K562 (cell line): ENCODE results near the gene TLE3. TPM values are rescaled to one million over a fixed set of nuclear protein-coding genes. Genes with fewer than 3 reads are reported as not detected.

Experiments
- CCNT2 ChIP-seq: IDR thresholded peaks from 2 replicates; pipeline ENCODE4 v1.6.1; 2011; ENCODE audit warnings: borderline replicate concordance, low read depth, mild to moderate bottlenecking, moderate library complexity, mixed read lengths, low read length; ENCODE audit not compliant: insufficient read length; ENCODE audit errors: extremely low read depth
- DACH1 ChIP-seq: fragments of 450-650 bp; IDR thresholded peaks from 2 replicates; pipeline ENCODE4 v1.6.1; 2018; ENCODE audit not compliant: partially characterized antibody
- ELF4 ChIP-seq: fragments of 450-650 bp; formaldehyde crosslinking; IDR thresholded peaks from 2 replicates; pipeline ENCODE4 v1.4.0; 2022; ENCODE audit warnings: missing genetic modification characterization
- FUS ChIP-seq: fragments of 200-400 bp; formaldehyde crosslinking; optimal IDR thresholded peaks from 2 replicates; pipeline ENCODE3; 2017; ENCODE audit warnings: low read depth, low read length
- GATAD2B ChIP-seq: fragments of 450-650 bp; IDR thresholded peaks from 2 replicates; pipeline ENCODE4 v1.6.1; 2017; ENCODE audit warnings: mild to moderate bottlenecking, borderline replicate concordance
- L3MBTL2 ChIP-seq: fragments of 450-650 bp; IDR thresholded peaks from 2 replicates; pipeline ENCODE4 v1.6.1; 2016; ENCODE audit warnings: mild to moderate bottlenecking, moderate library complexity
- LCOR ChIP-seq: sonication (generic); formaldehyde crosslinking; IDR thresholded peaks from 2 replicates; pipeline ENCODE4 v1.8.0; 2022; ENCODE audit warnings: mild to moderate bottlenecking, missing genetic modification reagents
- NR4A1 ChIP-seq, 2 experiments: fragments of 250-450 bp in 1 of 2; fragments of 450-650 bp in 1 of 2; sonication (Bioruptor Pico) in 1 of 2; IDR thresholded peaks; 2 replicates each; pipeline versions ENCODE4 v1.4.0 to v1.6.1; 2016 to 2020; ENCODE audit warnings: mild to moderate bottlenecking in 2 of 2, missing compliant biosample characterization in 1 of 2, missing genetic modification characterization in 1 of 2, moderate library complexity in 1 of 2
- RFX5 ChIP-seq: IDR thresholded peaks from 2 replicates; pipeline ENCODE4 v1.6.1; 2011; ENCODE audit warnings: low read depth, mild to moderate bottlenecking, improper control_type of control experiment, low read length
- ZNF212 ChIP-seq: fragments of 450-650 bp; formaldehyde crosslinking; IDR thresholded peaks from 2 replicates; pipeline ENCODE4 v1.4.0; 2020; ENCODE audit warnings: mild to moderate bottlenecking
- ZNF232 ChIP-seq: sonication (generic); formaldehyde crosslinking; IDR thresholded peaks from 2 replicates; pipeline ENCODE4 v1.8.0; 2022; ENCODE audit warnings: mild to moderate bottlenecking, missing genetic modification reagents
- ZNF324 ChIP-seq: fragments of 250-450 bp; sonication (Bioruptor Pico); IDR thresholded peaks from 2 replicates; pipeline ENCODE4 v1.4.0; 2020; ENCODE audit warnings: mild to moderate bottlenecking
- polyA plus RNA-seq, 8 experiments: library from polyadenylated mRNA; depleted of rRNA in 4 of 8; stranded (reverse) in 5 of 8; unstranded in 3 of 8; fragments of >200 nt; fragmentation: Nextera tagmentation in 2 of 8; fragmentation: Illumina TruSeq in 1 of 8; extraction: Ambion mirVana in 2 of 8; extraction: Trizol in 1 of 8; gene quantifications; 2 replicates each; pipeline versions ENCODE4 v1.2.1 to v1.2.3, GENCODE V29; 2011 to 2014; ENCODE audit warnings: inconsistent platforms in 1 of 8, missing spikeins in 1 of 8
- total RNA-seq, 7 experiments: library from RNA; depleted of rRNA in 6 of 7; stranded (reverse); fragments of >200 nt in 6 of 7; fragmentation: Illumina TruSeq in 2 of 7; extraction: Trizol in 2 of 7; gene quantifications; 2 replicates each; pipeline versions ENCODE4 v1.2.1 to v1.2.3, GENCODE V29; 2011 to 2021; ENCODE audit warnings: low replicate concordance in 1 of 7
- TF ChIP-seq, protein P1 (sequence below), 2 experiments: fragments of 250-450 bp in 1 of 2; fragments of 450-650 bp in 1 of 2; sonication (Bioruptor Pico) in 1 of 2; IDR thresholded peaks; 2 replicates each; pipeline versions ENCODE4 v1.6.1 to v1.8.0; 2016 to 2021; ENCODE audit warnings: mild to moderate bottlenecking in 2 of 2, moderate library complexity in 2 of 2, missing compliant biosample characterization in 1 of 2, missing genetic modification characterization in 1 of 2
- TF ChIP-seq, protein P2 (sequence below): fragments of 450-650 bp; IDR thresholded peaks from 2 replicates; pipeline ENCODE4 v1.7.1; 2018; ENCODE audit warnings: mild to moderate bottlenecking, low read depth; ENCODE audit not compliant: partially characterized antibody
- TF ChIP-seq, protein P3 (sequence below): sonication (generic); formaldehyde crosslinking; IDR thresholded peaks from 2 replicates; pipeline ENCODE4 v1.8.1; 2022; ENCODE audit warnings: missing genetic modification reagents
- TF ChIP-seq, protein P4 (sequence below): sonication (generic); formaldehyde crosslinking; IDR thresholded peaks from 2 replicates; pipeline ENCODE4 v1.8.1; 2023; ENCODE audit warnings: missing genetic modification reagents, mild to moderate bottlenecking, borderline replicate concordance
- TF ChIP-seq, protein P5 (sequence below): fragments of 250-450 bp; sonication (Bioruptor Pico); IDR thresholded peaks from 2 replicates; pipeline ENCODE4 v1.8.0; 2022; ENCODE audit warnings: moderate library complexity, mild to moderate bottlenecking, inconsistent platforms

The TLE3 gene
- total and polyA plus RNA-seq, 9 of the 15 experiments (the other 6 are each of a cell fraction or from before 2014, with no cell fraction given): 1.5 to 84.2 (median 14.1) TPM

DNA sequence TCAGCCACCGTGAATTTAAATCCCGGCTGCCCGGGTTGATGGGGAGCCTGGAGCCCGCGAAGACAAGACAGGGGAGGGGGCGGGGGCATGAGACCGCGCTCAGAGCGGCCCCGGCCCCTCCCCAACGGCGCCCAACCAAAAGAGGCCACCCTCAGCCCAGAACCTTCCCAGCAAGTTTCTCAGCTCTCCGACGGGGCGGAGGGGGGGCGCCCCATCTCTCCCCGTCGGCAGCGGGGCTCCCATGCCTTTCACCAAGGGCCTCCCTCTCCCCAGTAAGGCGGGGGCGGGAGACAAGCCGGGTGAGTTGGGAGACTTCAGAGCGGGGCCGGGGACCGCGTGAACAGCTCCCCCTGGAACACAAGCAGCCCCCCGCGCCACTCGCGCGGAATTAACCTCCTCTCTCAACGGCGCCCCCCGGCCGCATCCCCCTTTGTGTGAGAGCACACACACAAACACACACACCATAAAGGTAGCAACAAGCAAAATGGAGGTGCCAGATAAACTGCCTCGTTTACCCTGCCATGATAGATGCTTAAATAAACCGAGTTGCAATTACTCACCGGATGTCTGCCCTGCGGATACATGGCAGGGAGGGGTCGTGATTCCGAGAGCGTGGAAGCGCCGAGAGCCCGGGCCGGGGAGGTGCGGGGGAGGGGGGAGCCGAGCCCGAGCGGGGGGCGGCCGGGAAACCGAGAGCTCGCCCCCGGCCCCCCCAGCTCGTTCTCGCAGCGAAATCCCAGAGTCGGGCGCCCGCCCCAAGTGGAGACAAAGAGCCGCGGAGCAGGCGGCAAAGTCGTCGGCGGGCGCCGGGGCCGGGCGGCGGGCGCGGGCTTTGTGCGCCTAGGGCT, 1.3 kb downstream of the TLE3 start (continued):
- TF ChIP-seq CCNT2 (peak; percentile 37), GATAD2B (no peak), LCOR (CRISPR knock-in tag) (no peak), ZNF212 (CRISPR knock-in tag) (no peak), ZNF232 (CRISPR knock-in tag) (no peak), L3MBTL2 (no peak), NR4A1 (CRISPR knock-in tag; IDR thresholded peaks at IDR 0.05) (no peak), NR4A1 (tag; IDR thresholded peaks at IDR 0.05) (no peak), ZNF324 (CRISPR knock-in tag) (no peak), FUS (no peak), RFX5 (no peak), DACH1 (no peak), ELF4 (CRISPR knock-in tag) (no peak)
- TF ChIP-seq, protein P1, sequence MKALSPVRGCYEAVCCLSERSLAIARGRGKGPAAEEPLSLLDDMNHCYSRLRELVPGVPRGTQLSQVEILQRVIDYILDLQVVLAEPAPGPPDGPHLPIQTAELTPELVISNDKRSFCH (CRISPR knock-in tag; IDR thresholded peaks at IDR 0.05): no peak
- TF ChIP-seq, protein P1 (tag; IDR thresholded peaks at IDR 0.05): no peak
- TF ChIP-seq, protein P2, sequence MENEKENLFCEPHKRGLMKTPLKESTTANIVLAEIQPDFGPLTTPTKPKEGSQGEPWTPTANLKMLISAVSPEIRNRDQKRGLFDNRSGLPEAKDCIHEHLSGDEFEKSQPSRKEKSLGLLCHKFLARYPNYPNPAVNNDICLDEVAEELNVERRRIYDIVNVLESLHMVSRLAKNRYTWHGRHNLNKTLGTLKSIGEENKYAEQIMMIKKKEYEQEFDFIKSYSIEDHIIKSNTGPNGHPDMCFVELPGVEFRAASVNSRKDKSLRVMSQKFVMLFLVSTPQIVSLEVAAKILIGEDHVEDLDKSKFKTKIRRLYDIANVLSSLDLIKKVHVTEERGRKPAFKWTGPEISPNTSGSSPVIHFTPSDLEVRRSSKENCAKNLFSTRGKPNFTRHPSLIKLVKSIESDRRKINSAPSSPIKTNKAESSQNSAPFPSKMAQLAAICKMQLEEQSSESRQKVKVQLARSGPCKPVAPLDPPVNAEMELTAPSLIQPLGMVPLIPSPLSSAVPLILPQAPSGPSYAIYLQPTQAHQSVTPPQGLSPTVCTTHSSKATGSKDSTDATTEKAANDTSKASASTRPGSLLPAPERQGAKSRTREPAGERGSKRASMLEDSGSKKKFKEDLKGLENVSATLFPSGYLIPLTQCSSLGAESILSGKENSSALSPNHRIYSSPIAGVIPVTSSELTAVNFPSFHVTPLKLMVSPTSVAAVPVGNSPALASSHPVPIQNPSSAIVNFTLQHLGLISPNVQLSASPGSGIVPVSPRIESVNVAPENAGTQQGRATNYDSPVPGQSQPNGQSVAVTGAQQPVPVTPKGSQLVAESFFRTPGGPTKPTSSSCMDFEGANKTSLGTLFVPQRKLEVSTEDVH: no peak
- TF ChIP-seq, protein P3, sequence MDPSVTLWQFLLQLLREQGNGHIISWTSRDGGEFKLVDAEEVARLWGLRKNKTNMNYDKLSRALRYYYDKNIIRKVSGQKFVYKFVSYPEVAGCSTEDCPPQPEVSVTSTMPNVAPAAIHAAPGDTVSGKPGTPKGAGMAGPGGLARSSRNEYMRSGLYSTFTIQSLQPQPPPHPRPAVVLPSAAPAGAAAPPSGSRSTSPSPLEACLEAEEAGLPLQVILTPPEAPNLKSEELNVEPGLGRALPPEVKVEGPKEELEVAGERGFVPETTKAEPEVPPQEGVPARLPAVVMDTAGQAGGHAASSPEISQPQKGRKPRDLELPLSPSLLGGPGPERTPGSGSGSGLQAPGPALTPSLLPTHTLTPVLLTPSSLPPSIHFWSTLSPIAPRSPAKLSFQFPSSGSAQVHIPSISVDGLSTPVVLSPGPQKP: no peak
- TF ChIP-seq, protein P4, sequence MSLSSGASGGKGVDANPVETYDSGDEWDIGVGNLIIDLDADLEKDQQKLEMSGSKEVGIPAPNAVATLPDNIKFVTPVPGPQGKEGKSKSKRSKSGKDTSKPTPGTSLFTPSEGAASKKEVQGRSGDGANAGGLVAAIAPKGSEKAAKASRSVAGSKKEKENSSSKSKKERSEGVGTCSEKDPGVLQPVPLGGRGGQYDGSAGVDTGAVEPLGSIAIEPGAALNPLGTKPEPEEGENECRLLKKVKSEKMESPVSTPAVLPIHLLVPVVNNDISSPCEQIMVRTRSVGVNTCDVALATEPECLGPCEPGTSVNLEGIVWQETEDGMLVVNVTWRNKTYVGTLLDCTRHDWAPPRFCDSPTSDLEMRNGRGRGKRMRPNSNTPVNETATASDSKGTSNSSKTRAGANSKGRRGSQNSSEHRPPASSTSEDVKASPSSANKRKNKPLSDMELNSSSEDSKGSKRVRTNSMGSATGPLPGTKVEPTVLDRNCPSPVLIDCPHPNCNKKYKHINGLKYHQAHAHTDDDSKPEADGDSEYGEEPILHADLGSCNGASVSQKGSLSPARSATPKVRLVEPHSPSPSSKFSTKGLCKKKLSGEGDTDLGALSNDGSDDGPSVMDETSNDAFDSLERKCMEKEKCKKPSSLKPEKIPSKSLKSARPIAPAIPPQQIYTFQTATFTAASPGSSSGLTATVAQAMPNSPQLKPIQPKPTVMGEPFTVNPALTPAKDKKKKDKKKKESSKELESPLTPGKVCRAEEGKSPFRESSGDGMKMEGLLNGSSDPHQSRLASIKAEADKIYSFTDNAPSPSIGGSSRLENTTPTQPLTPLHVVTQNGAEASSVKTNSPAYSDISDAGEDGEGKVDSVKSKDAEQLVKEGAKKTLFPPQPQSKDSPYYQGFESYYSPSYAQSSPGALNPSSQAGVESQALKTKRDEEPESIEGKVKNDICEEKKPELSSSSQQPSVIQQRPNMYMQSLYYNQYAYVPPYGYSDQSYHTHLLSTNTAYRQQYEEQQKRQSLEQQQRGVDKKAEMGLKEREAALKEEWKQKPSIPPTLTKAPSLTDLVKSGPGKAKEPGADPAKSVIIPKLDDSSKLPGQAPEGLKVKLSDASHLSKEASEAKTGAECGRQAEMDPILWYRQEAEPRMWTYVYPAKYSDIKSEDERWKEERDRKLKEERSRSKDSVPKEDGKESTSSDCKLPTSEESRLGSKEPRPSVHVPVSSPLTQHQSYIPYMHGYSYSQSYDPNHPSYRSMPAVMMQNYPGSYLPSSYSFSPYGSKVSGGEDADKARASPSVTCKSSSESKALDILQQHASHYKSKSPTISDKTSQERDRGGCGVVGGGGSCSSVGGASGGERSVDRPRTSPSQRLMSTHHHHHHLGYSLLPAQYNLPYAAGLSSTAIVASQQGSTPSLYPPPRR (CRISPR knock-in tag): no peak
- TF ChIP-seq, protein P5, sequence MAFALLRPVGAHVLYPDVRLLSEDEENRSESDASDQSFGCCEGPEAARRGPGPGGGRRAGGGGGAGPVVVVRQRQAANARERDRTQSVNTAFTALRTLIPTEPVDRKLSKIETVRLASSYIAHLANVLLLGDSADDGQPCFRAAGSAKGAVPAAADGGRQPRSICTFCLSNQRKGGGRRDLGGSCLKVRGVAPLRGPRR: no peak
